Subcutaneous adipose tissue (tissue), 4 donors: ENCODE measurements around the gene CDK5RAP2. TPM values are rescaled to one million over a fixed set of nuclear protein-coding genes. Genes with fewer than 3 reads are reported as not detected.

Source experiments
- CTCF ChIP-seq: fragments of 450-650 bp; IDR thresholded peaks from one replicate; pipeline ENCODE4 v1.5.1; 2016; ENCODE audit warnings: low read depth, mild to moderate bottlenecking, control low read depth, antibody characterized with exemption, moderate library complexity
- total RNA-seq, 4 donors: library from RNA; depleted of rRNA; stranded (reverse); fragments of >200 nt; gene quantifications; one replicate each; pipeline ENCODE4 v1.1.0, GENCODE V29; 2016

Gene CDK5RAP2
- total RNA-seq, 4 donors from 2014 or later: 27.9 to 52.2 (median 38.2) TPM

GRCh38 chr9:120443489-120443888, 136.5 kb downstream of the CDK5RAP2 start:
- no peak for TF ChIP-seq CTCF

GRCh38 chr9:120442308-120442995, 137.5 kb downstream of the CDK5RAP2 start:
- TF ChIP-seq CTCF: no peak

- no peak for TF ChIP-seq CTCF
These were observed 138.3 kb downstream of the CDK5RAP2 start for GRCh38 chr9:120441426-120442307.

GRCh38 chr9:120440791-120441190, 139.2 kb downstream of the CDK5RAP2 start:
- no peak for TF ChIP-seq CTCF

- TF ChIP-seq CTCF: no peak
These were observed 140.0 kb downstream of the CDK5RAP2 start for GRCh38 chr9:120439926-120440325.

GRCh38 chr9:120438836-120439546, 141.0 kb downstream of the CDK5RAP2 start:
- TF ChIP-seq CTCF: no peak

GRCh38 chr9:120438111-120438510, 141.9 kb downstream of the CDK5RAP2 start:
- no peak for TF ChIP-seq CTCF
